IPS-NIHi7 (cell line): ENCODE results near the gene MBD6.
"Not testable (repeated sequence)": the region's sequence is repeated elsewhere in the genome, so short reads cannot be mapped to it uniquely, and the experiment has no call there.

Experiments used
- DNase-seq: peaks from one replicate; pipeline ENCODE4 v3.0.0; 2012; ENCODE audit warnings: mixed read lengths; ENCODE audit errors: extremely low spot score

Gene MBD6

GRCh38 chr12:57488402-57489156 is 34.0 kb upstream of the MBD6 start:
- DNase-seq: no peak

GRCh38 chr12:57489157-57489641 is 33.4 kb upstream of the MBD6 start:
- DNase-seq: no peak

DNA sequence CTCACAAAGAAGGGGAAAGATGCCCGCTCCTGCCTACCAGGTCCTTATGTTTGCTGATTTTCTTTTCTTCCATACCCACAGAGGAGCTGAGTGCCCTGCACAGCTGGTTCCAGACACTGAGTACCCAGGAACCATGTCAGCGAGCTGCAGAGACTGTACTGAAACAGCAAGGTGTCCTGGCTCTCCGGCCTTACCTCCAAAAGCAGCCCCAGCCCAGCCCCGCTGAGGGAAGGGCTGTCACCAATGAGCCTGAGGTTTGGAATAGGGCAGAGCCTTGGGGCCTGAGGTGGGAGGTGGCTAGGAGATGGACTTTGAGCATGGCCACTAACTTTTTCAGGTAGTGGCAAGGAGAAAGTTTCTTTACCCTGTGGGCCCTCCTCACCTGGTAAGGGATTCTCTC is 32.5 kb upstream of the MBD6 start:
- no peak for DNase-seq

- no peak for DNase-seq
Observed at GRCh38 chr12:57491393-57492280, 31.0 kb upstream of the MBD6 start.

GRCh38 chr12:57495051-57495701 is 27.4 kb upstream of the MBD6 start:
- DNase-seq: not testable (repeated sequence)

GRCh38 chr12:57496822-57497221 is 25.8 kb upstream of the MBD6 start:
- DNase-seq: no peak

DNA sequence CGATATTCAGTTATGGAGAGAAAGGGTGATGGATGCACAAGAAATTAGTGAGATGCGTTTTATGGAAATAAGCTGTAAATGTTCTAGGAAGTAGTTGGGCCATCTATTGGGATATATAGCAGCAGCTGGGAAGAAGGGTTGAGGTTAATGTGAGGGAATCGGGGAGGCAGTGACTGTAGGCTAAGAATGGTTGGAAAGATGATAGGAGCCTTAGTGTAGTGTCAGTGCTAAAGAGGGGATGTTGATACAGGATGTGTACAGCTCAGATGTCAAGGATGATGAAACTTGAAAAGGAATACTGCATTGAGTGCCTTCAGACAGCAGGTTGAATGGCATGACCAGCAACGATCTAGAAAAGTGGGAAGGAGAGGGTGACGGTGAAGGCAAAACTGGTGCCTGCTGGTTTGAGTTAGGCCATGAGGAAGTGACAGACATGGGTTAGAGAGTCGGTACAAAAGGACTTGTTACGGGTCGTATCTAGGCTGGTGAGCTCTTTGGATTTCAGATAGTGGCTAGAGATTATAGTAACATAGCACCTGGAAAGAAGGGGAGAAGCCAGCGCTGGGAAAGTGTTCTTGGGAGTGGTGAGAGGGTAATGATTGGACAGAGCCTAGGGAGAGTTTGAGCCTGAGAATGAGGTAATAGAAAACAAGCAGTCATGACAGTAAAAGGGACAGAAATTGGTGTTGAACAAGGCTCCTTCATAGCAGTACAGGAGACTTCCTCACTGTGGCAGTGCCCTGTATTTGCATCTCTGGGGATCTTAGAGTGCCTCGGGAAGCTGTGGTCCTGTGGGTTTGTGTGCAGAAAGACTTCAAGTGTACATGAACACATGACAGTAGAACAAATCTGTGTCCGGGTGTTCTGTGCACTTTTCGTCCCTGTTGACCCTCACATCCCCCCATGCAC is 25.1 kb upstream of the MBD6 start:
- DNase-seq: no peak

DNA sequence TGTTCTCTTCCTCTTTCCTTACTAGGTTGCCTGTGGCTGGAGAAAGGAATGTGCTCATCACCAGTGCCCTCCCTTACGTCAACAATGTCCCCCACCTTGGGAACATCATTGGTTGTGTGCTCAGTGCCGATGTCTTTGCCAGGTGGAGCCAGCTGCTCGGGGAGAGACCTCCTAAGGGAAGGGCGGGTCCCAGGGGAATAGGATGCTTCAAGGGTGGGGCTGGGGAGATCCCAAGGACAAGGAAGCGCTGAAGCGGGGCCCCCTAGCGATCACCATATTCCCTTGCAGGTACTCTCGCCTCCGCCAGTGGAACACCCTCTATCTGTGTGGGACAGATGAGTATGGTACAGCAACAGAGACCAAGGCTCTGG is 24.5 kb upstream of the MBD6 start:
- peak; percentile 54 for DNase-seq

DNA sequence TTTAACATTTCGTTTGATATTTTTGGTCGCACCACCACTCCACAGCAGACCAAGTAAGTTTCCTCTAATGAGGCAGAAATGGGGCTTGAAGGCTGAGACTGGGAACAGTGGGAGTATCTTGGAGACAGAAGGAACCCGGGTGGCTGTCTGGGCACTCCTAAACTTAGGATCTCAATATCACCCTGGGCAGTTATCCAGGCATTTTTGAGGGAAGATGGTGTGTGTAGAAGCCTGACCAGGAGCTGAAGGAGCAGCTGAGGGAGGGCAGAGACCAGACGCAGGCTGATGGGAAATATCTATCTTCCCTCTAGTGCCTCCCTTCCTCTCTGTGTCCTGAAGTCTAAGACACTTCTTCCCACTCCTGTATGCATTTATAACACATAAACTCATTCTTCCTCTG is 24.1 kb upstream of the MBD6 start:
- DNase-seq: no peak

- no peak for DNase-seq
Observed at GRCh38 chr12:57500213-57500612, 22.4 kb upstream of the MBD6 start.

- not testable (repeated sequence) for DNase-seq
Observed at GRCh38 chr12:57502311-57502969, 20.2 kb upstream of the MBD6 start.

- not testable (repeated sequence) for DNase-seq
Observed at GRCh38 chr12:57506541-57506940, 16.1 kb upstream of the MBD6 start.

DNA sequence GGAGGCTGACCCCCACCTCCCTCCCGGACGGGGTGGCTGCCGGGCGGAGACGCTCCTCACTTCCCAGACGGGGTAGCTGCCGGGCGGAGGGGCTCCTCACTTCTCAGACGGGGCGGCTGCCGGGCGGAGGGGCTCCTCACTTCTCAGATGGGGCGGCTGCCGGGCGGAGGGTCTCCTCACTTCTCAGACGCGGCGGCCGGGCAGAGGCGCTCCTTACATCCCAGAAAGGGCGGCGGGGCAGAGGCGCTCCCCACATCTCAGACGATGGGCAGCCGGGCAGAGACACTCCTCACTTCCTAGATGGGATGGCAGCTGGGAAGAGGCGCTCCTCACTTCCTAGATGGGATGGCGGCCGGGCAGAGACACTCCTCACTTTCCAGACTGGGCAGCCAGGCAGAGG is 14.8 kb upstream of the MBD6 start:
- not testable (repeated sequence) for DNase-seq

GRCh38 chr12:57511161-57511560 is 11.5 kb upstream of the MBD6 start:
- no peak for DNase-seq

DNA sequence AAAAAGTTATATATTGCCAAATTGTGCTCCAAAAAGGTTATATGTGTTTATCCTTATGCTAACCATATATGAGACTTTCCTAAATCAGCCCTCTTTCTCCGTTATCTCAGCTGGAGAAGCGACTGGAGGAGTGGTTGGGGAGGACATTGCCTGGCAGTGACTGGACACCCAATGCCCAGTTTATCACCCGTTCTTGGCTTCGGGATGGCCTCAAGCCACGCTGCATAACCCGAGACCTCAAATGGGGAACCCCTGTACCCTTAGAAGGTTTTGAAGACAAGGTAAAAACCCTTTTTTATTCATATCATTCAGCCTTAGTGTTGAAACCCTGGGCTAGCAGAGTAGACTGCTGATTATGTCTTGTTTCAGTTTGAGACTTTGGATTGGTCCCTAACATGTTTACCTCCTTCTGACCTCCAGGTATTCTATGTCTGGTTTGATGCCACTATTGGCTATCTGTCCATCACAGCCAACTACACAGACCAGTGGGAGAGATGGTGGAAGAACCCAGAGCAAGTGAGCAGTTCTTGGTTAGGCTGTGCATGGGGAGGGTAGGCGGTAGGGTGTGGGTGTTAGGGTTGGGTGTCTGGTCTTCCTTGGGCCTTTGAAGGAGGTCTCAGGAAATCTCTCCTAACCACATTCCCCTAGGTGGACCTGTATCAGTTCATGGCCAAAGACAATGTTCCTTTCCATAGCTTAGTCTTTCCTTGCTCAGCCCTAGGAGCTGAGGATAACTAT is 10.9 kb upstream of the MBD6 start:
- no peak for DNase-seq

- no peak for DNase-seq
Observed at GRCh38 chr12:57512665-57513064, 10.0 kb upstream of the MBD6 start.

DNA sequence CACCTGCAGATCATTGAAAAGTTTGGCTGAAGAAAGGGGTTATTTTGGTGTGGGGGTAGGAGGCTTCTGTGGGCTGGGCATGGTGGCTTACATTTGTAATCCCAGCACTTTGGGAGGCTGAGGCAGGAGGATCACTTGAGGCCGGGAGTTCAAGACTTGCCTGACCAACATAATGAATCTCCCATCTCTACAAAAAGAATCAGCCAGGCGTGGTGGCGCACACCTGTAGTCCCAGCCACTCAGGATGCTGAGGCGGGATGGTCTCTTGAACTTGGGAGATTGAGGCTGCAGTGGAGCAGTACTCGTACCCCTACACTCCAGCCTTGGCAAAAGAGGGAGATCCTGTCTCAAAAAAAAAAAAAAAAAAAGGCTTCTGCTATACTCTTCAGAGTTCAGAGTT is 9.4 kb upstream of the MBD6 start:
- DNase-seq: no peak

GRCh38 chr12:57513677-57514076 is 8.9 kb upstream of the MBD6 start:
- not testable (repeated sequence) for DNase-seq

DNA sequence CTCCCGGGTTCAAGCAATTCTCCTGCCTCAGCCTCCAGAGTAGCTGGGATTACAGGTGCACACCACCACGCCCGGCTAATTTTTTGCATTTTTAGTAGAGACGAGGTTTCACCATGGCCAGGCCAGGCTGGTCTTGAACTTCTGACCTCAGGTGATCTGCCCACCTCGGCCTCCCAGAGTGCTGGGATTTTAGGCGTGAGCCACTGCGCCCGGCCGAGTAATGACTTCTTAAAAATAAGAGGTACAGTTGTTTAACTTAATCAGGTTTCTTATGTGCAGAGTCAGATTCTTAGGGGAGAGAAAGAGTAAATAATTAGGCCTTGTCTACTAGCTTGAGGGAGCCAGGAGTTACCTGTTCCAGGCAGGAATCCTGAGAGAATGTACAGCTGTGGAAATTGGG is 8.4 kb upstream of the MBD6 start:
- not testable (repeated sequence) for DNase-seq
